Peyer's patch (tissue), 4 donors: ENCODE results near the gene MYO9B. TPM values are rescaled to one million over a fixed set of nuclear protein-coding genes. Genes with fewer than 3 reads are reported as not detected.

ENCODE experiments used
- DNase-seq, 3 donors: peaks; one replicate each; pipeline ENCODE4 v3.0.0-alpha.2; 2017 to 2019
- H3K27ac ChIP-seq, 4 donors: fragments of 200-600 bp; sonication (generic); one replicate each; pipeline ENCODE4 v1.5.1; 2016 to 2019
- H3K27me3 ChIP-seq, 2 donors: fragments of 200-600 bp; sonication (generic); one replicate each; pipeline ENCODE4 v1.5.1; 2019
- H3K36me3 ChIP-seq, 3 donors: fragments of 200-600 bp; sonication (generic); one replicate each; pipeline ENCODE4 v1.5.1; 2016 to 2019
- H3K4me1 ChIP-seq, 4 donors: fragments of 200-600 bp; sonication (generic); one replicate each; pipeline ENCODE4 v1.5.1; 2016 to 2019
- H3K4me3 ChIP-seq, 4 donors: fragments of 200-600 bp; sonication (generic); 1 replicate in 3 of 4; 2 replicates in 1 of 4; pipeline ENCODE4 v1.5.1; 2016 to 2019; ENCODE audit warnings: mild to moderate bottlenecking in 1 of 4
- H3K9me3 ChIP-seq, 4 donors: fragments of 200-600 bp; sonication (generic); one replicate each; pipeline ENCODE4 v1.5.1; 2016 to 2019; ENCODE audit warnings: mild to moderate bottlenecking in 1 of 4
- POLR2A ChIP-seq, 2 donors: fragments of 450-650 bp; IDR thresholded peaks; one replicate each; pipeline ENCODE4 v1.5.1; 2017; ENCODE audit warnings: antibody characterized with exemption in 2 of 2, mild to moderate bottlenecking in 2 of 2, moderate library complexity in 2 of 2
- total RNA-seq, 4 donors: library from RNA; depleted of rRNA; stranded (reverse); fragments of >200 nt; gene quantifications; one replicate each; pipeline ENCODE4 v1.1.0, GENCODE V29; 2016
- TF ChIP-seq, protein P1 (sequence below), 6 experiments: fragments of 450-650 bp in 4 of 6; fragments of 200-600 bp in 2 of 6; sonication (generic) in 1 of 6; IDR thresholded peaks; one replicate each; pipeline ENCODE4 v1.5.1; 2017 to 2019; ENCODE audit warnings: antibody characterized with exemption in 6 of 6, mild to moderate bottlenecking in 3 of 6, moderate library complexity in 1 of 6

The MYO9B gene
- total RNA-seq, 4 donors from 2014 or later: 65.3 to 578 (median 143) TPM

- Histone ChIP-seq H3K4me3 (peak overlapping the region in 1 of 4 donors; percentile 17), H3K27me3 (no peaks in the 10 kb centered on the region), H3K27ac (peak overlapping the region in 3 of 4 donors; percentile 19 to 74 (median 20)), H3K9me3 (no peaks in the 10 kb centered on the region), H3K36me3 (peaks cover 0 to 18% (median 0%) of the 10 kb centered on the region in 3 donors), H3K4me1 (peaks cover 2 to 71% (median 8%) of the 10 kb centered on the region in 4 donors)
- TF ChIP-seq POLR2A (IDR thresholded peaks at IDR 0.05): no peak
- TF ChIP-seq, protein P1, sequence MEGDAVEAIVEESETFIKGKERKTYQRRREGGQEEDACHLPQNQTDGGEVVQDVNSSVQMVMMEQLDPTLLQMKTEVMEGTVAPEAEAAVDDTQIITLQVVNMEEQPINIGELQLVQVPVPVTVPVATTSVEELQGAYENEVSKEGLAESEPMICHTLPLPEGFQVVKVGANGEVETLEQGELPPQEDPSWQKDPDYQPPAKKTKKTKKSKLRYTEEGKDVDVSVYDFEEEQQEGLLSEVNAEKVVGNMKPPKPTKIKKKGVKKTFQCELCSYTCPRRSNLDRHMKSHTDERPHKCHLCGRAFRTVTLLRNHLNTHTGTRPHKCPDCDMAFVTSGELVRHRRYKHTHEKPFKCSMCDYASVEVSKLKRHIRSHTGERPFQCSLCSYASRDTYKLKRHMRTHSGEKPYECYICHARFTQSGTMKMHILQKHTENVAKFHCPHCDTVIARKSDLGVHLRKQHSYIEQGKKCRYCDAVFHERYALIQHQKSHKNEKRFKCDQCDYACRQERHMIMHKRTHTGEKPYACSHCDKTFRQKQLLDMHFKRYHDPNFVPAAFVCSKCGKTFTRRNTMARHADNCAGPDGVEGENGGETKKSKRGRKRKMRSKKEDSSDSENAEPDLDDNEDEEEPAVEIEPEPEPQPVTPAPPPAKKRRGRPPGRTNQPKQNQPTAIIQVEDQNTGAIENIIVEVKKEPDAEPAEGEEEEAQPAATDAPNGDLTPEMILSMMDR (IDR thresholded peaks at IDR 0.05): no peak
- DNase-seq: no peak
These were observed 164.6 kb downstream of the MYO9B start for GRCh38 chr19:17240062-17240752.

GRCh38 chr19:17240826-17241399, 165.3 kb downstream of the MYO9B start:
- Histone ChIP-seq H3K4me3 (peak overlapping the region in 1 of 4 donors; percentile 17), H3K4me1 (peaks cover 0 to 65% (median 5%) of the 10 kb centered on the region in 4 donors), H3K27me3 (no peaks in the 10 kb centered on the region), H3K27ac (peak overlapping the region in 2 of 4 donors; percentile 19 to 74), H3K36me3 (peaks cover 0 to 18% (median 0%) of the 10 kb centered on the region in 3 donors), H3K9me3 (no peaks in the 10 kb centered on the region)
- no peak for DNase-seq
- no peak for TF ChIP-seq POLR2A (IDR thresholded peaks at IDR 0.05)
- TF ChIP-seq, protein P1 (IDR thresholded peaks at IDR 0.05): no peak

- H3K4me1 ChIP-seq: peaks cover 5 to 64% (median 12%) of the 10 kb centered on the region in 4 donors
- H3K4me3 ChIP-seq: peak overlapping the region in 2 of 4 donors; percentile 73 to 93
- peak overlapping the region in 3 of 4 donors; percentile 71 to 92 (median 79) for H3K27ac ChIP-seq
- H3K9me3 ChIP-seq: no peaks in the 10 kb centered on the region
- TF ChIP-seq POLR2A (IDR thresholded peaks at IDR 0.05): no peak
- TF ChIP-seq, protein P1 (IDR thresholded peaks at IDR 0.05): no peak
- H3K27me3 ChIP-seq: no peaks in the 10 kb centered on the region
- no peak for DNase-seq
- peaks cover 0 to 17% (median 0%) of the 10 kb centered on the region in 3 donors for H3K36me3 ChIP-seq
These were observed 167.0 kb downstream of the MYO9B start for GRCh38 chr19:17242431-17243208.

DNA sequence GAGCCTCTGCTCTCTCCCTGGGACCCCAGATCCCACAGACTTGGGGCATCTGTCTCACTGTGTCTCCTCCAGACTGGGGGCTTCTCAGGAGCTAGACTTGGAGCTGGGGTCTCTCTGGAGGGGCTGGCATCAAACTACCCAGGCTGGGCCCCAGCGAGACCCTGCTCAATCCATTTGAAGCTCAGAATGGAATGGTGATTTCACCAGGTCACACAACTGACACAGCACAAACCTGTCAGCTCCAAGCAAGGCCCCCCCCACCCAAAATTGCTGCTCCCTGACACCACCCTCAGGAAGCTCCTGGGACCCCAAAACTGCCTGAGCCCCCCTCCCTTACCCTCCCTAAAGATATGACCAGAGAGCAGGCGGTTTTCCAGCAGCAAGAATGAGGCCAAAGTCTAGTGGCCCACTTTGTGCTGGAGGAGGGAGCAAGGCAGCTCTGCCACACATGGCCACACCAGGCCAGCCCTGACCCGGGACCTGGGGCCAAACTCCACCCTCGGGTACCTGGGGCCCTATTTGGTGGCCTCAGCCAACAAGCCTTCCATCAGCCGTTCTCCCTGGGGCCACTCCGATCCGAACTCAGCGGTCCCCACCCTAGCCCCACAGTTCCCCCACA, 167.7 kb downstream of the MYO9B start:
- H3K27me3 ChIP-seq: no peaks in the 10 kb centered on the region
- peaks cover 5 to 64% (median 12%) of the 10 kb centered on the region in 4 donors for H3K4me1 ChIP-seq
- H3K9me3 ChIP-seq: no peaks in the 10 kb centered on the region
- peak overlapping the region; percentile 71 to 92 (median 85) for H3K27ac ChIP-seq
- peak overlapping the region; percentile 57 to 93 (median 74) for H3K4me3 ChIP-seq
- DNase-seq: peak in 2 of 3 donors; percentile 77 to 80
- TF ChIP-seq, protein P1 (IDR thresholded peaks at IDR 0.05): no peak
- peak in 1 of 2 donors; percentile 33 for TF ChIP-seq POLR2A (IDR thresholded peaks at IDR 0.05)
- H3K36me3 ChIP-seq: peaks cover 0 to 11% (median 0%) of the 10 kb centered on the region in 3 donors
